EH (cell line): ENCODE data around the gene SLC10A3.
A peak's percentile ranks its signal among the peaks of the same experiment; 100 is the strongest.

Source experiments
- DNase-seq: peaks from one replicate; pipeline ENCODE4 v3.0.0-alpha.2; 2015; ENCODE audit warnings: low read depth

SLC10A3 gene

GRCh38 chrX:154482786-154483185 lies 7.6 kb downstream of the SLC10A3 start:
- DNase-seq: no peak

GRCh38 chrX:154481911-154482601 lies 8.4 kb downstream of the SLC10A3 start:
- no peak for DNase-seq

GRCh38 chrX:154481195-154481594 lies 9.2 kb downstream of the SLC10A3 start:
- DNase-seq: no peak

DNA sequence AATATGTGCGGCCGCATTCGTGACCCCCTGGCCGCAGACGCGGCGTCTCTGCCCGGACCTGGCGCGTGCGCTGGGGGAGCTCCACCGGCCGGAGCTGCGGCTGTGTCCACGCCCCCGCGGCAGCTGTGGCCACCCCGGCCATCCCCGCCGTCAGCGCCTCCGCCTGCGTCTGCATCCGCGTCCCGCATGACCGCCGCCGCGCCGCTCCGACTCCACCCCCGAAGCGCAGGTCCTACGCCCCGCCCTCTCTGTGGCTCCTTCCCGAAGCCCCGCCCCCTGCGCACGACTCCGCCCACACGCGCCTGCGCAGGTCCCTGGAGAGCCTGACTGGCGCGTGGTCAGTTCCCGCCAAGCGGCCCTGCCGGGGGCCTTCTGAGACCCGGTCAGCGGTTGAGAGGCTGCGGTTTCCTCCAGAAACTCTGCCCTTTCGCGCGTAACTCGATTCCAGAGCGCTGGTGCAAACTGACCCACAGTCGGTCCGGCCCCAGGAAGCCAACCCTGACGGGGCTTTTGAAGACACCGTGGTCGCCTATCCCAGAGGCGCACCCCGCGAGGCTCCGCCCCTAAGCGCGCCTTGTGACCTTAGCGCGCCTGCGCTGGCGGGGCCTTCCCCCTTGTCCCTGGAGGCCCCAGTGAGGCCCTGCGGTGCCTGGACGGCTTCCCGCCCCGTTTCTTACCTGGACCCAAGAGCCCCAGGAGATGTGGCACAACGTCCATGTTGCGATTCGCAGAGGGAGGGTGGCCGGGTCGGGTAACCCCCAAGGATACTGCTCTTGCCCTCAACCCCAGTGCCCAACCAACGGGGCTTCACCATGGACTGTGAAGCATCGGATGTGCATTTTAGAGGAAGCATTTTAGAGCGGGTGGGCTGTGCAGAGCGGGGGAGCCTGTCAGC lies 11.5 kb downstream of the SLC10A3 start, which contains the start of gene LAGE3:
Gene LAGE3 (minus strand): TSS at position 554 of the 895 bp plus-strand sequence. CDS start 366 bp downstream, at position 188.
- DNase-seq: peak; percentile 88

GRCh38 chrX:154477891-154478477 lies 12.4 kb downstream of the SLC10A3 start:
- DNase-seq: no peak

DNA sequence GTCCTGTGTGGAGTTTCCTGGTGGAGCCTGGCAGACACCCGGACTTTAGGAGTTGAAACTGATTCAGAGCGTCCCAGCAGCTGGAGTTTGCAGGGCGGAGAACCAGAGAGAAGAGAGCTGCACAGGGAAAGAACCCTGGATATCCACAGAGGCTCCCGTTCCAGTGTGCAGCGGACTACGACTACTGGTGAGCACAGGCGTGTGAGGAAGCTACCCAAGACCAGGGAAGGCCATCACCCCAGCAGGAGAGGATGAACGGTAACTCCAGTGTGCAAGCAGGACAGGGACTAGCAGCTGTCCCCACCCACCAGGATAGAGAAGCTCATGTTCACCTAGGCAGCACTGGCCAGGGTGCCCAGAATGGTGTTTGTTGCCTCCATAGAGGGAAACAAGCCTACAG lies 13.6 kb downstream of the SLC10A3 start:
- DNase-seq: no peak

GRCh38 chrX:154473683-154474082 lies 16.7 kb downstream of the SLC10A3 start:
- DNase-seq: no peak

GRCh38 chrX:154472685-154473632 lies 17.5 kb downstream of the SLC10A3 start:
- no peak for DNase-seq

DNA sequence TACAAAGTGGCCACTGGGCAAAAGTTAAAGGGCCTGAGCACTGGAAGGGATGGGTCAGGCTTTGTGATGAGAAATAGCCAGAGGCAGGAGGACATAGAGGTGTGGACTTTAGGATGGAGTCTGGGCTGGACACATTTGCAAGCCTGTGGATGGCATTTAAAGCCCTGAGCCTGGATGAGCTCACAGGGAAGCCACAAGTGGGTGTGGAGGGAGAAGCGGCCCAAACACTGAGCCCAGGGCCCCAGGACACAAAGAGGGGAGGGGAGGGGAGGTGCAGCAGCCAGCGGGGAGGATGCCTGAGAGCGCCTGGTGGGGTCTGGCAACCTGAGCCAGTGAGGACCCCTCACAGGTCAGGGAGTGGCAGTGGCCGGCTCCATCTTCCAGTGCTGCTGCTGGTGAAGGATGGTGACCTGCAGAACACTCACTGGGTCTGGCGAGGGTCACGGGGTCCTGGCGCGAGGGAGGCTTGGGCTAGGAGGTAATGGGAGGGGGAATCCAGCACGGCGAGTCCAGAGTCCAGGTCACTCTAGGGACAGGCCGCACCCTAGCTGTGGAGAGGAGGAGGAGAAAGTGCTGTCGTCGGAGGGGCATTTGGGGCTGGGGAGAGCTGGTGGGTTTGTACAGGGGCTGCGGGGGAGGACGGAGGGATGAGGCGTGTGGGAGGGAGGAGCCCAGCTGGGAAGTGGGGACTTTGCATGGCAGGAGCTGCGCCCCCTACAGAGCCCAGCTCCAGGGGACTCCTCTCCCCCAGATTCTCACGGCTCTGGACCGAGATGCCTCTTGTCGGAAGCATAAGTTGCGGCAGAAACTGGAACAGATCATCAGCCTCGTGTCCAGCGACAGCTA lies 18.4 kb downstream of the SLC10A3 start:
- no peak for DNase-seq

- no peak for DNase-seq
These were observed 19.4 kb downstream of the SLC10A3 start for GRCh38 chrX:154470914-154471568.

- no peak for DNase-seq
These were observed 20.0 kb downstream of the SLC10A3 start for GRCh38 chrX:154470434-154470833.

DNA sequence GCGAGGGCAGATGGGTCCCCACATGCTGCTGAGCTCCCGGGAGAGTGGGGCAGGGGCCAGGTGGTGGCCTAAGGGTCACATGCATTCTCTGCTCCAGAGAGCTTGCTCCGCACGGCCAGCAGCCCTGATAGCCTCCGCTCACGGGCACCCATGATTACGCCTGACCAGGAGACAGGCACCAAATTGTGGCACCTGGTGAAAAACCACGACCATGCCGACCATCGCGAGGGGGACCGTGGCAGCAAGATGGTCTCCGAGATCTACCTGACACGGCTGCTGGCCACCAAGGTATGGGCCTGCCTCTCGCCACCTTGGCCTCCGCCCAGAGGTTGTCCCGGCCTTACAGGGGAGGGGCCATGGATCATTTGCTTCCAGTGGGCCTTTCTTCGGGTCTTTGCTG lies 20.5 kb downstream of the SLC10A3 start:
- no peak for DNase-seq

DNA sequence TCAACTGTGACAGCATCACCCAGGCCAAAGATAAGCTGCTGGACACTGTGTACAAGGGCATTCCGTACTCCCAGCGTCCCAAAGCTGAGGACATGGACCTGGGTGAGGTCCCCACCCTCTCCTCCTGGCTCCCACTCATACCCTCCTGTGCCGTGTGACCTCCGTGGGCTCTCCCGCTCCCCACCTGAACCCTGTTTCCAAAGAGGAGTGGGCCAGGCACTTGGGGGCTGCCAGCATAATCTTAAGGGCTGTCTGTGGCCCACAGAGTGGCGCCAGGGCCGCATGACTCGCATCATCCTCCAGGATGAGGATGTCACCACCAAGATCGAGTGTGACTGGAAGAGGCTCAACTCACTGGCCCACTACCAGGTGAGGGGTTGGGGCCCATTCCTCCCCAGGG lies 21.3 kb downstream of the SLC10A3 start:
- DNase-seq: no peak

DNA sequence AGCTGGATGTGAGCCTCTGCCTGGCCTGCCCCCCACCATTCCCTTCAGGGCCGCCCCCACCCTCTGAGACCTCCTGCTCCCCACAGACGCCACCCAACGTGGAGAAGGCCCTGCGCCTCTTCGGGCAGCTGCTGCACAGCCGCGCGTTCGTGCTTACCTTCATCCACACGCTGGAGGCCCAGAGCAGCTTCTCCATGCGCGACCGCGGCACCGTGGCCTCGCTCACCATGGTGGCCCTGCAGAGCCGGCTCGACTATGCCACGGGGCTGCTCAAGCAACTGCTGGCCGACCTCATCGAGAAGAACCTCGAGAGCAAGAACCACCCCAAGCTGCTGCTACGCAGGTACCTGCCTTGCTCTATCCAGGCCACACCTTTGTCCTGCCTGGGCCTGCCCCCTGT lies 22.2 kb downstream of the SLC10A3 start:
- no peak for DNase-seq

- DNase-seq: no peak
These were observed 22.9 kb downstream of the SLC10A3 start for GRCh38 chrX:154467556-154467955.

GRCh38 chrX:154466907-154467306 lies 23.5 kb downstream of the SLC10A3 start:
- DNase-seq: no peak

DNA sequence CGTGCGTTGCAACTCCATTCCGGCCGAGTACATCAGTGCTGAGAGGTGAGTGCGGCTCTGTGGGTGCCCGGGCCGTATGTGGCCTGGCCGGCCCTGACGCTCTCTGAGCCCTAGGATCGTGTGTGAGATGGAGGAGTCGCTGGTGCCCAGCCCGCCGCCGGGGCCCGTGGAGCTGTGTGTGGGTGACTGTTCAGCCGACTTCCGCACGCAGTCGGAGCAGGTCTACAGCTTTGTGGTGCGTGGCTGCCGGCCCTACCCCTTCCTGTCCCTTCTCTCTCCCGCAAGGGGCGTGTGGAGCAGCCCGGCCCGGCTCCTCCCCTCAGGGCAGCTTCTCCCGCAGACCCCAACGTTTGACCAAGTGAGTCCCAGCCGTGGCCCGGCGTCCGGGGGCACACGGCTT lies 24.4 kb downstream of the SLC10A3 start:
- no peak for DNase-seq

DNA sequence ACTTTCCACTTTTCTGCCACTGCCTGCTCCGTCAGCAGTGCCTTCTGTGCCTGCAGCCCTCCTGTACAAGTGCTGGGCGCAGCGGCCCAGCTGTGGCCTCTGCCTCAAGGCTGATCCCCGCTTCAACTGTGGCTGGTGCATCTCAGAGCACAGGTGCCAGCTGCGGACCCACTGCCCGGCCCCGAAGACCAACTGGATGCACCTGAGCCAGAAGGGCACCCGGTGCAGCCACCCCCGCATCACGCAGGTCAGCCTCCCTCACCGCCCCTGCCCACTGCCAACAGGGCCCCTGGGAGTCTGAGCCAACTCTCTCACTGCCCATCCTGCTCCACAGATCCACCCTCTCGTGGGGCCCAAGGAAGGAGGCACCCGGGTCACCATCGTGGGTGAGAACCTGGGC lies 24.8 kb downstream of the SLC10A3 start:
- no peak for DNase-seq

GRCh38 chrX:154464806-154465365 lies 25.5 kb downstream of the SLC10A3 start:
- no peak for DNase-seq
